ENCODE measurements around the gene CAPN11. TPM values are rescaled to one million over a fixed set of nuclear protein-coding genes. Genes with fewer than 3 reads are reported as not detected.

Gene CAPN11
- total and polyA plus RNA-seq, 2 of the 4 experiments (the other 2 are of a cell fraction) = not detected

DNA sequence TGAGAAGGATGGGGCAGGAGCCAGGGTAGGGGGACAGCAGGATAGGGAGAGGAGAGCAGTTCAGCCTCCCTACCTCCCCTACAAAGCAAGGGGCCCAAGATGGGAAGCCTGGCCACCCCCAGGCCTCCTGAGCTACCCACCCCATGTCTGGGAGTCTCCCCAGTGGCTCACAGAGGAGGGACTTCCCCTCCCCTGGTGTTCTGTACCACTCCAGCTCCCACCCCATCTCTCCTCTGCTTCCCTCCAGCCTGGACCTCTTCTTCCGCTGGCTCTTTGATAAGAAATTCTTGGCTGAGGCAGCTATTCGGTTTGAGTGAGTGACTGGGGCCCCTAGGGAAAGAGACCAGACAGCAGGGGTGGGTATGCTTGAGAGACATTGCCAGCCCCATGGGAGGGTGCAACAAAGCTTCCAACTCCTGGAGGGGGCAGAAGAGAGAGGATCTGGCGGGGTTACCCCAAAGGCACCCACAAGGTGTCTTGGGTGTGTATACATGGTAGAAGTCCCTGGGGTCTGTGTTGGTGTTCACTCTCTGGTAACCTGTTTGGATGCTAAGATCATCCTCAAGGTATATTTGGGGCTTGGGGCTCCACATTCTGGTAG lies 8.2 kb upstream of the CAPN11 start:
- in situ Hi-C loops (cut with MboI; ENCODE audit: low sequenced_read_pairs) (no loop called here), intact Hi-C loops (cut with micrococcal nuclease) (no loop called here)

More for the DNA sequence above, 8.2 kb upstream of the CAPN11 start:
- WGBS, 2 experiments (ENCODE audit: extremely low coverage in 2 of 2, insufficient read length in 1 of 2) = 20% methylated on average over 1 of the region's 3 CpGs; no CpG with 5 or more reads in 1 of the 2 experiments
- Histone ChIP-seq H2BK5ac (ENCODE audit: low read depth, low read length, poor library complexity, severe bottlenecking) (no peak overlapping the region), H3K18ac (ENCODE audit: low read depth, low read length) (no peak overlapping the region), H3K23ac (ENCODE audit: low read depth, low read length) (no peak overlapping the region), H4K20me1 (ENCODE audit: insufficient read depth, low read length) (peaks cover 10% of the 10 kb centered on the region; the same call in 1 of the 2 replicates), H3K4me3 (ENCODE audit: insufficient read depth, low read depth, low read length) (no peak overlapping the region), H3K4me2 (ENCODE audit: low read depth, low read length) (no peak overlapping the region), H4K8ac (ENCODE audit: low read depth in 2 of 2, low read length in 2 of 2) (no peak overlapping the region), H3K27ac (ENCODE audit: insufficient read depth, low read length) (no peak overlapping the region), H4K5ac (ENCODE audit: low read depth, low read length) (no peak overlapping the region), H3K9me3 (ENCODE audit: control insufficient read depth, insufficient read depth, low read length) (no peaks in the 10 kb centered on the region), H2BK120ac (ENCODE audit: low read depth, low read length) (no peak overlapping the region), H3K27me3 (ENCODE audit: control insufficient read depth, insufficient read depth, low read length) (no peaks in the 10 kb centered on the region), H3K9me1 (ENCODE audit: insufficient read depth, low read length) (0 out of 2 replicates have a peak, but pooled peaks cover 2% of the 10 kb centered on the region), H2AK5ac (ENCODE audit: low read depth, low read length) (no peak overlapping the region), H3K14ac (replicated peaks; ENCODE audit: low read depth, low read length) (no peak overlapping the region), H3K36me3 (ENCODE audit: control insufficient read depth, insufficient read depth, low read length) (peaks cover 43% of the 10 kb centered on the region), H2AFZ (replicated peaks; ENCODE audit: low read length, poor library complexity) (no peak overlapping the region), H3K4ac (ENCODE audit: low read depth, low read length) (no peak overlapping the region), H4K91ac (ENCODE audit: insufficient read depth, low read depth, low read length) (no peak overlapping the region), H3K56ac (ENCODE audit: extremely low read depth, insufficient read depth, low read length) (no peak overlapping the region), H3K9ac (ENCODE audit: low read depth, low read length) (no peak overlapping the region), H3K4me1 (ENCODE audit: control insufficient read depth, insufficient read depth, low read length) (peaks cover 2% of the 10 kb centered on the region), H2BK20ac (ENCODE audit: low read depth, low read length) (no peak overlapping the region), H2BK15ac (ENCODE audit: low read depth, low read length) (no peak overlapping the region), H2AK9ac (replicated peaks; ENCODE audit: low read depth, low read length, poor library complexity) (no peak overlapping the region), H3K79me1 (ENCODE audit: low read depth in 1 of 2, low read length in 2 of 2) (no peaks in the 10 kb centered on the region)
- ATAC-seq (ENCODE audit: low read depth) (no peak), DNase-seq (no peak)
- CTCF ChIA-PET = no interaction called here
- dilution Hi-C loops (cut with HindIII; ENCODE audit: low sequenced_read_pairs, unreplicated experiment) = no loop called here
- TF ChIP-seq USF2 (IDR thresholded peaks at IDR 0.05; ENCODE audit: low read depth, low read length) = no peak
- no peak for TF ChIP-seq RCOR1 (IDR thresholded peaks at IDR 0.05; ENCODE audit: insufficient replicate concordance, low read length)
- no peak for TF ChIP-seq CEBPB (IDR thresholded peaks at IDR 0.05; ENCODE audit: low read depth, low read length)
- TF ChIP-seq SMC3 (IDR thresholded peaks at IDR 0.05; ENCODE audit: low read depth, low read length) = no peak
- TF ChIP-seq ELK1 (IDR thresholded peaks at IDR 0.05; ENCODE audit: borderline replicate concordance, low read depth, low read length) = no peak
- TF ChIP-seq RFX5 (IDR thresholded peaks at IDR 0.05; ENCODE audit: low read depth, low read length) = no peak
- TF ChIP-seq BHLHE40 (IDR thresholded peaks at IDR 0.05; ENCODE audit: low read depth, low read length) = no peak
- no peak for TF ChIP-seq MXI1 (IDR thresholded peaks at IDR 0.05; ENCODE audit: borderline replicate concordance, low read depth, low read length)
- no peak for TF ChIP-seq RAD21 (IDR thresholded peaks at IDR 0.05; ENCODE audit: low read length)
- TF ChIP-seq NFE2L2 (IDR thresholded peaks at IDR 0.05; ENCODE audit: low read depth, low read length) = no peak
- TF ChIP-seq CHD1 (IDR thresholded peaks at IDR 0.05; ENCODE audit: low read depth, low read length) = no peak
- no peak for TF ChIP-seq POLR2A (IDR thresholded peaks at IDR 0.05; ENCODE audit: low read depth, low read length)
- POLR2A ChIA-PET (ENCODE audit: unreplicated experiment) = no interaction called here
- no TSS peak for BruUV-seq (replicated peaks)
